Fibroblast of lung (primary cell): Measurements from ENCODE around the gene HMCES.

Source experiments
- CTCF ChIP-seq, 2 donors: IDR thresholded peaks in 1 of 2; conservative IDR thresholded peaks in 1 of 2; 1 replicate in 1 of 2; 2 replicates in 1 of 2; pipeline ENCODE4 v1.5.1; 2011 to 2012; ENCODE audit warnings: low read length in 2 of 2, control low read depth in 1 of 2, inconsistent platforms in 1 of 2, low read depth in 1 of 2, mild to moderate bottlenecking in 1 of 2
- EZH2 ChIP-seq: IDR thresholded peaks from 2 replicates; pipeline ENCODE4 v1.5.1; 2012; ENCODE audit warnings: low read length, control low read depth, mild to moderate bottlenecking; ENCODE audit errors: missing control alignments

GRCh38 chr3:129317014-129317771, 38.5 kb downstream of the HMCES start:
- TF ChIP-seq CTCF (conservative IDR thresholded peaks at IDR 0.05 in 1 of 2, IDR thresholded peaks at IDR 0.05 in 1 of 2; ENCODE audit: low read depth in 1 of 2, low read length in 2 of 2) = no peak
- no peak for TF ChIP-seq EZH2
